Activated T-cell treated with anti-CD3 and anti-CD28 coated beads, Interleukin-2, amount 50 U/mL, for 4 hours (primary cell): Measurements from ENCODE around the gene ARL5B. TPM values are rescaled to one million over a fixed set of nuclear protein-coding genes. Genes with fewer than 3 reads are reported as not detected.

Experiments
- ATAC-seq, 2 donors: fragments of 200-7000 bp; cut with Tn5 transposase; one replicate each; pipeline ENCODE4 v1.10.0; 2021
- DNase-seq: peaks from one replicate; pipeline ENCODE4 v3.0.0-alpha.2; 2020
- H3K27me3 Mint-ChIP-seq: one replicate; pipeline ENCODE4 v1.8.0; 2021; ENCODE audit warnings: low read depth, mixed read lengths
- H3K36me3 Mint-ChIP-seq: one replicate; pipeline ENCODE4 v1.8.0; 2022; ENCODE audit warnings: mixed read lengths; ENCODE audit not compliant: insufficient read depth
- H3K4me1 Mint-ChIP-seq: one replicate; pipeline ENCODE4 v1.8.0; 2021; ENCODE audit warnings: low read depth, mixed read lengths
- H3K4me3 Mint-ChIP-seq: one replicate; pipeline ENCODE4 v1.8.0; 2021; ENCODE audit warnings: mild to moderate bottlenecking, moderate library complexity, mixed read lengths
- H3K9me3 Mint-ChIP-seq: one replicate; pipeline ENCODE4 v1.8.0; 2021; ENCODE audit warnings: mixed read lengths
- total RNA-seq, 3 donors: library from RNA; stranded (reverse); gene quantifications; one replicate each; pipeline ENCODE4 v1.2.1, GENCODE V29; 2021

The ARL5B gene
- total RNA-seq, 3 donors from 2014 or later: 7.8 to 8.6 (median 8.3) TPM

DNA sequence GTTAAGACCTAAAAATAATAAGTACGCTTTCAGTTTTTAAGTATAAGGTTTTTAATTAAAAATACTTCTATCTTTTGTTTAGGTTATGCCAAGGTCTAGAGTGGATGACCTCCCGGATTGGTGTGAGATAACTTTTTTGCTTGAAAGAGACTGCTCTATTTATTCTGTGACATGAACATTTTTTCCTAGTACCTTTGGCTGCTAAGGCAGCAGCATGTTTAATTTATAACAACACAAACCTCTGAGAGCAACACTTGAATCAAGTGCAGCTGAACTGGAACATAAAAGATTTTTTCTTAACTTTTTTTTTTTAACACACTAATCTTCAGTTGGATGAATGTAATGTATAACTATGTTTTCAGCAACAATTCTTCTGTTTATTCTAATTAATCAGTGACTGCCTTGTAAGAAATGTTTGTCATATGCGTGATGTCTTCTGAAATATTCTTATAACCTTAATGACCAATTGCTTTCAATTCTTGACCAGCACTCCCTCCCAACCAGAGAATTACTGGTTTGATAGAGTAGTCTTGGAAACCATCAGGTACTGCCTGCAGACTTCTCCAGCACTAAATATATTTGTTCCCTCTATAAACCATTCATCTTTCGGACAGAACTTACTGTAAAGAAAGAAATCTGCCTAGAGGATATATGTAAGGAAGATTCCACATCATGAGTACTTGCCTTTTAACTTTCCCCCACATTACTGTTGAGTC is 16.0 kb downstream of the ARL5B start:
- DNase-seq (no peak), ATAC-seq (no peak)
- Mint-ChIP-seq H3K4me1 (peaks cover 1% of the 10 kb centered on the region), H3K27me3 (no peaks in the 10 kb centered on the region), H3K36me3 (peaks cover 26% of the 10 kb centered on the region), H3K9me3 (no peaks in the 10 kb centered on the region), H3K4me3 (no peak overlapping the region)

DNA sequence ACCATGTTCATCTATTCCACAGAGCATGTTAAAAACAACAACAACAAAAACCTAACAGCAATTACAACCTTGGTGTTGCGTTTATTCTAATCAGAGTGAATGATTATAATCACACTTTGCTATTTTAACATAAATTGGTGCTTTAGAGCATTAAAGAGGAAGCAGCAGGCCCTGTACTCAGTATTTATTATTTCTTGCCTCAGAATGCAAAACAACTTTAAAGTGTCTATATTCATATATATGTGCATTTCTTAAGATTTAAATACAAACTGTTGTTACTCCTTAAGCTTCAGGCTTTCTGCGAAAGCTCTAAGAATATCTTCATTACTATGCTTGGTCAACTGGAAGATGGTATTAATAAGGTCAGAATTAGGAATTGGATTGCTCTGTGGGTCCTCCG is 21.5 kb downstream of the ARL5B start:
- H3K4me1 Mint-ChIP-seq: peaks cover 5% of the 10 kb centered on the region
- no peak overlapping the region for H3K4me3 Mint-ChIP-seq
- no peaks in the 10 kb centered on the region for H3K27me3 Mint-ChIP-seq
- ATAC-seq (no peak), DNase-seq (no peak)
- H3K9me3 Mint-ChIP-seq: no peaks in the 10 kb centered on the region
- peaks cover 17% of the 10 kb centered on the region for H3K36me3 Mint-ChIP-seq

DNA sequence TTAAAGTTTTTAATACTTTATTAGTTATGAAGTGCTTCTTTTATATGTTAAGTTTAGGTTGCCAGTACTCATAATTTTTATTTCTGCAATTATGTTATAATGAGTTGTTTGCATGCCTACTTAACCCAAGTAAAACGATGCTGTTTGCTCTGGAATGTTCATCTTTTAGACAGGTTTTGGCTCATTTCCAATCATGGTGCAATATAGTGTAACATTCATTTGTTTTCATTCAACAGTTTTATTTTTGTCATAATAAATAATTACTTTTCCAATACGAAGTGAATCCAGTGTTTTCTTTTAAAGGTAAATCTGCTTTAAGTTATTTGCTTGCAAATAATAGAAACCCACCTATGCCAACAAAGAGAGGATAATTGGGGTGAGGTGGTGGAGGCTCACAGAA is 22.1 kb downstream of the ARL5B start:
- H3K27me3 Mint-ChIP-seq: no peaks in the 10 kb centered on the region
- no peaks in the 10 kb centered on the region for H3K9me3 Mint-ChIP-seq
- H3K4me1 Mint-ChIP-seq: peaks cover 5% of the 10 kb centered on the region
- H3K36me3 Mint-ChIP-seq: peaks cover 17% of the 10 kb centered on the region
- DNase-seq (no peak), ATAC-seq (no peak)
- no peak overlapping the region for H3K4me3 Mint-ChIP-seq

GRCh38 chr10:18681971-18682411 is 22.8 kb downstream of the ARL5B start:
- H3K27me3 Mint-ChIP-seq: no peaks in the 10 kb centered on the region
- peaks cover 14% of the 10 kb centered on the region for H3K36me3 Mint-ChIP-seq
- no peak overlapping the region for H3K4me3 Mint-ChIP-seq
- H3K9me3 Mint-ChIP-seq: no peaks in the 10 kb centered on the region
- DNase-seq (no peak), ATAC-seq (no peak)
- peaks cover 5% of the 10 kb centered on the region for H3K4me1 Mint-ChIP-seq

GRCh38 chr10:18683427-18683826 is 24.2 kb downstream of the ARL5B start:
- DNase-seq: no peak
- peak in 1 of 2 donors; percentile 40 for ATAC-seq
- peaks cover 5% of the 10 kb centered on the region for H3K4me1 Mint-ChIP-seq

GRCh38 chr10:18684416-18684815 is 25.2 kb downstream of the ARL5B start:
- Mint-ChIP-seq H3K9me3 (no peaks in the 10 kb centered on the region), H3K36me3 (peaks cover 12% of the 10 kb centered on the region), H3K4me1 (peaks cover 5% of the 10 kb centered on the region), H3K27me3 (peaks cover 3% of the 10 kb centered on the region), H3K4me3 (no peak overlapping the region)
- ATAC-seq (no peak), DNase-seq (no peak)

More at GRCh38 chr10:18683427-18683826, 24.2 kb downstream of the ARL5B start:
- no peaks in the 10 kb centered on the region for H3K27me3 Mint-ChIP-seq
- no peak overlapping the region for H3K4me3 Mint-ChIP-seq
- peaks cover 12% of the 10 kb centered on the region for H3K36me3 Mint-ChIP-seq
- no peaks in the 10 kb centered on the region for H3K9me3 Mint-ChIP-seq

DNA sequence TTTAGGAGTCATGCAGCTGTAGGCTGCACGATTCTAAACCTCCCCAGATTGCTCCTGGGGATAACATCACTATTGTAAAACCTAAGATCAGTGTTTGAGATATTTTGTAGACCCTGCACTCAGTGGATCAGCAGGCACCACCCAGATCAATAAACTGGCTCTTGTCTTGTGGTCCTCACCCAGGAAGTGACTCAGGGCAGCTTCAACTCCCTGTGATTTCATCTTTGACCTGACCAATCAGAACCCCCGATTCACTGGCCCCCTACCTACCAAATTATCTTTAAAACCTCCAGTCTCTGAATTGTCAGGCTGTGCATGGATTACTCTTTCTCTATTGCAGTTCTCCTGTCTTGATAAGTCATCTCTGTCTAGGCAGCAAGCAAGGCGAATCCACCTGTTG is 25.7 kb downstream of the ARL5B start:
- no peak for DNase-seq
- Mint-ChIP-seq H3K4me3 (no peak overlapping the region), H3K4me1 (peaks cover 5% of the 10 kb centered on the region), H3K36me3 (peaks cover 12% of the 10 kb centered on the region), H3K9me3 (no peaks in the 10 kb centered on the region), H3K27me3 (peaks cover 3% of the 10 kb centered on the region)
- no peak for ATAC-seq

- ATAC-seq: no peak
- H3K4me3 Mint-ChIP-seq: no peak overlapping the region
These were observed 26.3 kb downstream of the ARL5B start for GRCh38 chr10:18685555-18685954.

GRCh38 chr10:18687195-18687594 is 28.0 kb downstream of the ARL5B start:
- Mint-ChIP-seq H3K27me3 (peaks cover 3% of the 10 kb centered on the region), H3K36me3 (peaks cover 7% of the 10 kb centered on the region), H3K4me3 (no peak overlapping the region), H3K4me1 (peaks cover 5% of the 10 kb centered on the region), H3K9me3 (no peaks in the 10 kb centered on the region)
- ATAC-seq (no peak), DNase-seq (no peak)

More at GRCh38 chr10:18685555-18685954, 26.3 kb downstream of the ARL5B start:
- Mint-ChIP-seq H3K9me3 (no peaks in the 10 kb centered on the region), H3K27me3 (peaks cover 3% of the 10 kb centered on the region), H3K4me1 (peaks cover 5% of the 10 kb centered on the region), H3K36me3 (peaks cover 12% of the 10 kb centered on the region)
- DNase-seq: no peak

DNA sequence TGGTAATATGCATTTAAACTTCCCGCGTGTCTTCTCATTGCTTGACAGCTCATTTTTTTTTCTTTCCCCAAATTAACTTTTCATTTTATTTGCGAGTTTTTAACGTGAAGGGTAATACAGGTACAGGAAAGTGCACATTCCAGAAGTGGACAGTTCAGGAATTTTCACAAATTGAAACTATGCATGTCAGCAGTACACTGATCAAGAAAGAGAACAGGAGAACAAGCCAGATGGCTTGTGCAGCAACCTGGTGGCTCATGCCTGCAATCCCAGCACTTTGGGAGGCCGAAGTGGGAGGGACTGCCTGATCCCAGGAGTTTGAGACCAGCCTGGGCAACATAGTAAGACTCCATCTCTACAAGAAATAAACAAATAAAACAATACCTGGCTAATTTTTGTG is 28.5 kb downstream of the ARL5B start:
- ATAC-seq (no peak), DNase-seq (no peak)
- H3K36me3 Mint-ChIP-seq: peaks cover 2% of the 10 kb centered on the region
- no peaks in the 10 kb centered on the region for H3K9me3 Mint-ChIP-seq
- peaks cover 3% of the 10 kb centered on the region for H3K27me3 Mint-ChIP-seq
- H3K4me1 Mint-ChIP-seq: peaks cover 3% of the 10 kb centered on the region
- no peak overlapping the region for H3K4me3 Mint-ChIP-seq

GRCh38 chr10:18689498-18689897 is 30.3 kb downstream of the ARL5B start:
- H3K9me3 Mint-ChIP-seq: no peaks in the 10 kb centered on the region
- peaks cover 2% of the 10 kb centered on the region for H3K4me1 Mint-ChIP-seq
- no peak overlapping the region for H3K4me3 Mint-ChIP-seq
- H3K27me3 Mint-ChIP-seq: peaks cover 3% of the 10 kb centered on the region
- DNase-seq (no peak), ATAC-seq (no peak)
- H3K36me3 Mint-ChIP-seq: no peaks in the 10 kb centered on the region

DNA sequence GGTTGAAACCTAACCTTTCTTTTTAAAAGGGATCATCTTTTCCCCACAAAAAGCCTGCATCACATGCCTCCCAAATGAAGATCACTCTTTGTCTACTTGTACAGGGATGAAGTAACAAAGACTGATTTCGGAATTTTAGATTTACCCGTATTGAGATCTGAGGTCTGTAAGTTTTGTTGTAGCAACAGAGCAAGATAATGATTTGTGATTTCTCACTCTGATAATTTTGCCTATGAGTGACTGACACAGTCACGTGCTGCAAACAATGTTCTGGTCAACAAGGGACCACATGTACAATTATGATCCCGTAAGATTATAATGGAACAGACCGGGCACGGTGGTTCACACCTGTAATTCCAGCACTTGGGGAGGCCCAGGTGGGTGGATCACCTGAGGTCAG is 31.3 kb downstream of the ARL5B start:
- ATAC-seq (no peak), DNase-seq (no peak)
- H3K4me3 Mint-ChIP-seq: no peak overlapping the region
- H3K9me3 Mint-ChIP-seq: no peaks in the 10 kb centered on the region
- no peaks in the 10 kb centered on the region for H3K36me3 Mint-ChIP-seq
- no peaks in the 10 kb centered on the region for H3K4me1 Mint-ChIP-seq
- H3K27me3 Mint-ChIP-seq: peaks cover 3% of the 10 kb centered on the region

DNA sequence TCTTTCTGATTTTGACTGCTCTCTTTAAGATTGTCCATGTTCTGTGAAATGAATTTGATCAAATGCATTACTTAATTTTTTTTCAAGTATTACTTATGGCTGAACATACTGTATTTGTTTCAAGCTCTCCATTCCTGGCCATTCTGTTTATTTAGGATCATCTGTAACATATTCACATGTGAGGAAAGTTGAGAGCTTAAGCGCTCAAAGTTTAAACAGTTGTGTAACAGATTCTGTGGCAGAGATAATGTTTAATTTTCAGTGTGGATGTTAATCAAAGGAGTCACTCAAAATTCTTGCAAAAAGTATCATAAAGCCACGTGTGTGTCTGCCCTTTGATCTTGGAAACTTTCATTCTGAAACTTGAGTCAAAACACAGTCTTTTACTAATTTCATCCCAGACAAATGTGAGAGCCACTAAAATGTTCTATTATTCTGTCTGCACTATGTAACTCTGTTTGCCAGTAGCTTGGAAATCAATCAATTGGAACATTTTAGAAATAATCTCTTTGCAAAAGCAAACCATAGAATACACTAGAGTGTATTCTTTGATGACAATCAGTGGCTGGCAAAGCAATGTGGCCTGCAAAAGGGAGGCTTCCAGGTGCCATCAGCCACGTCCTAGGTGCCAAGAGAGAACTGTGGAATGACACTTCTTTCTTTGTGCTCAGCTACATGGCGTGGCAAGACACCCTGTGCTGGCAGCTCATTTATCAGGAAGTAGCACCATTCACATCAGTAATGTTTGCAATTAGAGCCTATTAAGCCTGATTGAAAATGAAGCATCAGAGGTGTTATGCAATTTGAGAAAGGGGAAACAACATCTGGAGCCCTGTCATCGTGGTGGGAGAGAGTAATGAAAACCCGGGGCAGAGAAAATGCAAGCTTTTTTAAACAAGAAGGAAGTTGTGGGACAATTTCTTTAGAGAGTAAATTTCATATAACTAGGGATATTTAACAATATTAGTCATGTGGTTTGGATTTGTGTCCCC is 40.9 kb downstream of the ARL5B start:
- peaks cover 3% of the 10 kb centered on the region for H3K9me3 Mint-ChIP-seq
- no peaks in the 10 kb centered on the region for H3K36me3 Mint-ChIP-seq
- no peak overlapping the region for H3K4me3 Mint-ChIP-seq
- H3K27me3 Mint-ChIP-seq: no peaks in the 10 kb centered on the region
- peaks cover 9% of the 10 kb centered on the region for H3K4me1 Mint-ChIP-seq
- DNase-seq: no peak
- peak; percentile 48 to 63 for ATAC-seq

- no peaks in the 10 kb centered on the region for H3K9me3 Mint-ChIP-seq
- H3K4me1 Mint-ChIP-seq: peaks cover 9% of the 10 kb centered on the region
- H3K4me3 Mint-ChIP-seq: no peak overlapping the region
- ATAC-seq (no peak), DNase-seq (no peak)
- no peaks in the 10 kb centered on the region for H3K36me3 Mint-ChIP-seq
- no peaks in the 10 kb centered on the region for H3K27me3 Mint-ChIP-seq
These were observed 44.3 kb downstream of the ARL5B start for GRCh38 chr10:18703521-18703920.
